ENCODE measurements around the gene HSF4.

Gene HSF4

GRCh38 chr16:67181346-67181745 is 16.8 kb downstream of the HSF4 start:
- TF ChIP-seq CTCF (IDR thresholded peaks at IDR 0.05; ENCODE audit: low read depth, low read length), result no peak
- peak; percentile 91 to 92 for DNase-seq (ENCODE audit: low read depth in 2 of 2)
- peak overlapping the region in 1 of 2 donors; percentile 32 for H3K4me3 ChIP-seq (replicated peaks in 1 of 2; ENCODE audit: low read depth in 2 of 2, low read length in 2 of 2)

- no peak for DNase-seq (ENCODE audit: low read depth in 2 of 2)
- H3K4me3 ChIP-seq (replicated peaks in 1 of 2; ENCODE audit: low read depth in 2 of 2, low read length in 2 of 2), result peak overlapping the region in 1 of 2 donors; percentile 77
Observed at GRCh38 chr16:67182288-67182687, 17.7 kb downstream of the HSF4 start.

GRCh38 chr16:67183284-67183626 is 18.7 kb downstream of the HSF4 start:
- no peak for DNase-seq (ENCODE audit: low read depth in 2 of 2)
- peak overlapping the region; percentile 62 to 77 for H3K4me3 ChIP-seq (replicated peaks in 1 of 2; ENCODE audit: low read depth in 2 of 2, low read length in 2 of 2)
- TF ChIP-seq CTCF (IDR thresholded peaks at IDR 0.05; ENCODE audit: low read depth, low read length), result no peak

More at GRCh38 chr16:67182288-67182687, 17.7 kb downstream of the HSF4 start:
- no peak for TF ChIP-seq CTCF (IDR thresholded peaks at IDR 0.05; ENCODE audit: low read depth, low read length)

GRCh38 chr16:67183627-67184452 is 19.3 kb downstream of the HSF4 start, which contains the start of gene MATCAP1:
TSS of gene MATCAP1 (minus strand) at chr16:67183963. CDS start at chr16:67180610, 3,353 bp downstream.
- no peak for TF ChIP-seq CTCF (IDR thresholded peaks at IDR 0.05; ENCODE audit: low read depth, low read length)
- peak; percentile 99 for DNase-seq (ENCODE audit: low read depth in 2 of 2)
- peak within 1 kb of the TSS; percentile 62 to 77 for H3K4me3 ChIP-seq (replicated peaks in 1 of 2; ENCODE audit: low read depth in 2 of 2, low read length in 2 of 2)

- peak overlapping the region; percentile 62 to 77 for H3K4me3 ChIP-seq (replicated peaks in 1 of 2; ENCODE audit: low read depth in 2 of 2, low read length in 2 of 2)
- no peak for TF ChIP-seq CTCF (IDR thresholded peaks at IDR 0.05; ENCODE audit: low read depth, low read length)
- DNase-seq (ENCODE audit: low read depth in 2 of 2), result no peak
Observed at GRCh38 chr16:67184453-67184994, 20.0 kb downstream of the HSF4 start.

GRCh38 chr16:67184995-67185650 is 20.6 kb downstream of the HSF4 start:
- peak; percentile 94 for TF ChIP-seq CTCF (IDR thresholded peaks at IDR 0.05; ENCODE audit: low read depth, low read length)
- peak; percentile 93 to 94 for DNase-seq (ENCODE audit: low read depth in 2 of 2)
- peak overlapping the region in 1 of 2 donors; percentile 77 for H3K4me3 ChIP-seq (replicated peaks in 1 of 2; ENCODE audit: low read depth in 2 of 2, low read length in 2 of 2)
